ENCODE results near the gene CKLF.

GRCh38 chr16:66519482-66520373 is 32.6 kb upstream of the CKLF start:
- TF ChIP-seq CTCF (IDR thresholded peaks at IDR 0.05) (no peak), POLR2A (IDR thresholded peaks at IDR 0.05) (no peak), EP300 (IDR thresholded peaks at IDR 0.05) (no peak)
